GM21390 (cell line): ENCODE results near the gene THAP3.

Experiments used
- ATAC-seq: cut with Tn5 transposase; IDR thresholded peaks from one replicate; pipeline ENCODE4 v1.9.1; 2021; ENCODE audit not compliant: unreplicated experiment

The THAP3 gene, protein sequence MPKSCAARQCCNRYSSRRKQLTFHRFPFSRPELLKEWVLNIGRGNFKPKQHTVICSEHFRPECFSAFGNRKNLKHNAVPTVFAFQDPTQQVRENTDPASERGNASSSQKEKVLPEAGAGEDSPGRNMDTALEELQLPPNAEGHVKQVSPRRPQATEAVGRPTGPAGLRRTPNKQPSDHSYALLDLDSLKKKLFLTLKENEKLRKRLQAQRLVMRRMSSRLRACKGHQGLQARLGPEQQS

GRCh38 chr1:6624710-6625583 lies at the start of gene THAP3:
Gene THAP3 (plus strand): TSS chr1:6624868. CDS start chr1:6625219, 351 bp downstream.
- peak; percentile 82 for ATAC-seq

- no peak for ATAC-seq
Observed at GRCh38 chr1:6577831-6578525, 46.7 kb upstream of the THAP3 start.

DNA sequence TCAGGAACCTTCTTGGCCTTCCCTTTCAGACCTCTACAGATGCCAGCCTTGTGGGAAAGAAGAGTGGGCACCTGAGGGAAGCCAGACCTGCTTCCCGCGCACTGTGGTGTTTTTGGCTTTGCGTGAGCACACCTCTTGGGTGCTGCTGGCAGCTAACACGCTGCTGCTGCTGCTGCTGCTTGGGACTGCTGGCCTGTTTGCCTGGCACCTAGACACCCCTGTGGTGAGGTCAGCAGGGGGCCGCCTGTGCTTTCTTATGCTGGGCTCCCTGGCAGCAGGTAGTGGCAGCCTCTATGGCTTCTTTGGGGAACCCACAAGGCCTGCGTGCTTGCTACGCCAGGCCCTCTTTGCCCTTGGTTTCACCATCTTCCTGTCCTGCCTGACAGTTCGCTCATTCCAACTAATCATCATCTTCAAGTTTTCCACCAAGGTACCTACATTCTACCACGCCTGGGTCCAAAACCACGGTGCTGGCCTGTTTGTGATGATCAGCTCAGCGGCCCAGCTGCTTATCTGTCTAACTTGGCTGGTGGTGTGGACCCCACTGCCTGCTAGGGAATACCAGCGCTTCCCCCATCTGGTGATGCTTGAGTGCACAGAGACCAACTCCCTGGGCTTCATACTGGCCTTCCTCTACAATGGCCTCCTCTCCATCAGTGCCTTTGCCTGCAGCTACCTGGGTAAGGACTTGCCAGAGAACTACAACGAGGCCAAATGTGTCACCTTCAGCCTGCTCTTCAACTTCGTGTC lies 45.9 kb upstream of the THAP3 start:
- ATAC-seq = no peak

GRCh38 chr1:6579374-6580118 lies 45.1 kb upstream of the THAP3 start, which contains the start of gene ZBTB48:
Gene ZBTB48 (plus strand): TSS chr1:6579994. CDS start chr1:6580610, 616 bp downstream.
- peak; percentile 96 for ATAC-seq

DNA sequence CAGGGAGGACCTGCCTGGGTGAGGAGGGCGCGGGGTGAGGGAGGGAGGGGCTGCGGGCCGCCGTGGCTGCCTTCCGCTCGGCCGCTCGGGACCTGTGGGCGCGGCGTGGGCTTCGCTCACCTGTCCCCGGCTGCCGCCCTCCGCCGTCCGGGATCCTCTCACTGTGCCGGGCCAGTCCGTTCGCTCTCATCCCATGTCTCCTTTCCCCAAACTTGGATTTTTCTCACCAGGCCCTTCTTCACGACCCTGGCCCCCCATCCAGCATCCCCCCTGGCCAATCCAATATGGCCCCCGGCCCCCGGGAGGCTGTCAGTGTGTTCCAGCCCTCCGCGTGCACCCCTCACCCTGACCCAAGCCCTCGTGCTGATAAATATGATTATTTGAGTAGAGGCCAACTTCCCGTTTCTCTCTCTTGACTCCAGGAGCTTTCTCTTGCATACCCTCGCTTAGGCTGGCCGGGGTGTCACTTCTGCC lies 44.5 kb upstream of the THAP3 start:
- no peak for ATAC-seq

DNA sequence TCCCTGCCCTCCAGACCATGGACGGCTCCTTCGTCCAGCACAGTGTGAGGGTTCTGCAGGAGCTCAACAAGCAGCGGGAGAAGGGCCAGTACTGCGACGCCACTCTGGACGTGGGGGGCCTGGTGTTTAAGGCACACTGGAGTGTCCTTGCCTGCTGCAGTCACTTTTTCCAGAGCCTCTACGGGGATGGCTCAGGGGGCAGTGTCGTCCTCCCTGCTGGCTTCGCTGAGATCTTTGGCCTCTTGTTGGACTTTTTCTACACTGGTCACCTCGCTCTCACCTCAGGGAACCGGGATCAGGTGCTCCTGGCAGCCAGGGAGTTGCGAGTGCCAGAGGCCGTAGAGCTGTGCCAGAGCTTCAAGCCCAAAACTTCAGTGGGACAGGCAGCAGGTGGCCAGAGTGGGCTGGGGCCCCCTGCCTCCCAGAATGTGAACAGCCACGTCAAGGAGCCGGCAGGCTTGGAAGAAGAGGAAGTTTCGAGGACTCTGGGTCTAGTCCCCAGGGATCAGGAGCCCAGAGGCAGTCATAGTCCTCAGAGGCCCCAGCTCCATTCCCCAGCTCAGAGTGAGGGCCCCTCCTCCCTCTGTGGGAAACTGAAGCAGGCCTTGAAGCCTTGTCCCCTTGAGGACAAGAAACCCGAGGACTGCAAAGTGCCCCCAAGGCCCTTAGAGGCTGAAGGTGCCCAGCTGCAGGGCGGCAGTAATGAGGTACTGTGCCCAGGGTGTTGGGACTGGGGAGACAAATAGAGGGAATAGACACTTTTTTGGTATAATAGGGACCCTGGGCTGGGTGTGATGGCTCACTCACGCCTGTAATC lies 43.9 kb upstream of the THAP3 start:
- no peak for ATAC-seq

DNA sequence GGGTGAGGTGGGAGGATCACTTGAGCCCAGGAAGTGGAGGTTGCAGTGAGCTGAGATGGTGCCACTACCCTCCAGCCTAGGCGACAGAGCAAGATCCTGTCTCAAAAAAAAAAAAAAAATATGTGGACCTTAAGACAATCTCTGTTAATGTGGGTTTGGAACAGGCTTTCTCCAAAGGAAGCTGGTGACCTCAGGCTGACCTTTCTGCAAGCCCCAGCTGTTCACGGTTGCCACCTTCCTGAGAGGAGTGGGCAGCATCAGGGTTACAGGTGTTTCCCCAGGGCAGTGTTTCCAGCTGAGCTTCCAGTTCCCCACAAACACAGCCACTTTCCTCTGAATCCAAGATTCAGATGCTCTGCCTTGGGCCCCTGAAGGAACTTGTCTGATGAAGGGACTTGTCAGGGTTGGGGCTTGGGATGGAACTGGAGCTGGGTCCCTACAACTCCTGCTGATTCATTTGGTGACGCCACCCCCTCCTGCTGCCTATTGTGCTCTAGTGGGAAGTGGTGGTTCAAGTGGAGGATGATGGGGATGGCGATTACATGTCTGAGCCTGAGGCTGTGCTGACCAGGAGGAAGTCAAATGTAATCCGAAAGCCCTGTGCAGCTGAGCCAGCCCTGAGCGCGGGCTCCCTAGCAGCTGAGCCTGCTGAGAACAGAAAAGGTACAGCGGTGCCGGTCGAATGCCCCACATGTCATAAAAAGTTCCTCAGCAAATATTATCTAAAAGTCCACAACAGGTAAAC lies 42.9 kb upstream of the THAP3 start:
- no peak for ATAC-seq

DNA sequence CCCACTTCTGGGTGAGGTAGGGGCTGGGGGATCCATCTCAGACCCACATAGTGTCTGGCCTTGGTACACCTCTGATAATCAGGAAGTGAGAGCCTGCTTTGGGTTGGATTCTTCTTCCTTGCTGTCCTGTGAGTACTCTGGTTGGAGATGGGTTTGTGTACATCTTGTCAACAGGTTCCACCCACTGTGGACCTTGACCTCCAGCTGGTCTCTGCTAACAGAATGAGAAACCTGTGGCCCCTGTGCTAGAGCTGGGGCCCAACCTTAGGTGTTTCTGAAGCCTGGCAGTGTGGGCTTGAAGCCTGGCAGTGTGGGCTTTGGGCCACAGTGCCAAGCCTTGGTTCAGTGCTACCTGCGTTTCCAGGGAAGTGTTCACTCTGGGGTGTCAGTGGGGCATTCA lies 42.3 kb upstream of the THAP3 start:
- ATAC-seq = no peak

GRCh38 chr1:6584126-6585080 lies 40.3 kb upstream of the THAP3 start:
- no peak for ATAC-seq

GRCh38 chr1:6585081-6585722 lies 39.5 kb upstream of the THAP3 start:
- ATAC-seq = no peak

DNA sequence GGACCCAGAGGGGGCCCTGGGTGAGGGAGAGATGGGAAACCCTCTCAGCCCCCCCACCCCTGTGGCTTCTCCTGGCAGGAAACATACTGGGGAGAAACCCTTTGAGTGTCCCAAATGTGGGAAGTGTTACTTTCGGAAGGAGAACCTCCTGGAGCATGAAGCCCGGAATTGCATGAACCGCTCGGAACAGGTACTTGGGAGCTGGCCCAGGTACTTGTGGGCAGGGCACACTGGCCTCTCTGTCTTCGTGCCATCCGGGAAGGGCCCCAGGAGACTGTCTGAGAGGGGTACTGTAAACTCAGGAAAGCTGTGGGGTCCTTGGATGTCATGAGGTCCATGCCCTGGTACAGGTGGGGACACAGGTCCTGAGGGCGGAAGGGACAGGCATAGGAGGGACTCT lies 38.8 kb upstream of the THAP3 start:
- ATAC-seq = no peak

DNA sequence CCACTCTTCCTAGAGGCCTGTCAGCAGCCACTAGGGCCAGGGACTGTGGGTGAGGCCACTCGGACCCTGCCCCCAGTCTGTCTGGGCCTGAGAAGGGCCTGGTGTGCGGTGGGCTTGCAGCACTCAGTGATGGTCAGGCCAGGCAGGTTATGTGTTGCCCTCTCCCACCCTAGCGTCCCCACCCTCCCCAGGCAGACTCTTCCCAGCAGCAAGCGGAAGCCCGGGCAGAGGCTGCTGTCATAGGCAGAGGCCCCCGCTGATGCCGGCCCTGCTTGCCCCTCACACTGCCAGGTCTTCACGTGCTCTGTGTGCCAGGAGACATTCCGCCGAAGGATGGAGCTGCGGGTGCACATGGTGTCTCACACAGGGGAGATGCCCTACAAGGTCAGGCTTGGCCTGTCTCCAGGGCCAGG lies 38.3 kb upstream of the THAP3 start:
- no peak for ATAC-seq

DNA sequence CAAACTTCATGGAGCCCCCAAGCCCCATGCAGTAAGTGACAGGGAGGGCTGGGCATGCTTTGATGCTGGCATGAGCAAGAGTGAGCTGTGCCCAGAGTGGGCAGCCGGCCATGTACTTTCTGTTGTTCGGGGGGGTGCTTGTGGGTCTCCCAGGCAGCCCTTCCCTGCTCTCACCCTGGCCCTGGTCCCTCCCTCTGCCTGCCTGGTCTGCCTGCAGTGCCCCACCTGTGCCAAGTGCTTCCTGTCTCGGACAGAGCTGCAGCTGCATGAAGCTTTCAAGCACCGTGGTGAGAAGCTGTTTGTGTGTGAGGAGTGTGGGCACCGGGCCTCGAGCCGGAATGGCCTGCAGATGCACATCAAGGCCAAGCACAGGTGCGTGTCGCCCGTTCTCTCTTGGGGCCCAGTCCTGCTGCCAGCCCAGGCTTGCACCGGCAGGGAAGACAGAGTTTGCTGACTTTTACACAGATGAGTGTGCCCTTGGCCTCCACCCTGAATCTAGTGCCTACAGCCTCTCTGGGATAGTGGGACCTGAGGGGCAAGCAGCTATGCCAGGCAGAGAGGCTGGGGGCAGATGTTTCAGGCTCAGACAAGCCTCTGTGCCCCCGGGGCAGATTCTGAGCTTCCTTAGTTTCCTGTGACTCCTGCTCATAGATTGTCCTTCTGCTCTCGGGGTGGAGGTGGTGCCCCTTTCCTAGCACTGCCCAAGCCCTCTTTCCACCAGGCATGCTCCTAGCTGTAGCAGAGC lies 37.2 kb upstream of the THAP3 start:
- no peak for ATAC-seq

DNA sequence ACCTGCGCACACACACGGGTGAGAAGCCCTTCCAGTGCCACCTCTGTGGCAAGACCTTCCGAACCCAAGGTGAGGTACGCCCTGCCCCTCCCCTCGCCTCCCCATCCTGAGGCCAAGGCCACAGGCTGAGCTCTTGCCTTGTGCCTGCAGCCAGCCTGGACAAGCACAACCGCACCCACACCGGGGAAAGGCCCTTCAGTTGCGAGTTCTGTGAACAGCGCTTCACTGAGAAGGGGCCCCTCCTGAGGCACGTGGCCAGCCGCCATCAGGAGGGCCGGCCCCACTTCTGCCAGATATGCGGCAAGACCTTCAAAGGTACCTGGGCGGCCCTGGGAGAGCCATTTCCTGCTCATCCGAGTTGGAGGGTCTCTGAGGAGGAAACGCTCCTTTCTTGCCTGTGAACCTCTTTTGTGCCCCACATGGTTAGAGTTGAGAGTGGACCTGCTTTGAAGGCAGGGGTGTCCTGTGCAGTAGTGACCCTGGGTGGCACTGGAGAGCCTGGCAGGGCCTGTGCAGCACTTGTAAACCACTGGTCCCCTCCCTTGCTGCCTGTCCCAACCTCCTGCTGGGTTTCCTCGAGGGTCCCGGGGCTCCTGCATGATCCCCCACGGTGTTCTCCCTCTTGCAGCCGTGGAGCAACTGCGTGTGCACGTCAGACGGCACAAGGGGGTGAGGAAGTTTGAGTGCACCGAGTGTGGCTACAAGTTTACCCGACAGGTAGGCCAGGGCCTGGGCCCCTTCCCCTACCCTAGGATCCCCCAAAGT lies 36.4 kb upstream of the THAP3 start:
- ATAC-seq = no peak

DNA sequence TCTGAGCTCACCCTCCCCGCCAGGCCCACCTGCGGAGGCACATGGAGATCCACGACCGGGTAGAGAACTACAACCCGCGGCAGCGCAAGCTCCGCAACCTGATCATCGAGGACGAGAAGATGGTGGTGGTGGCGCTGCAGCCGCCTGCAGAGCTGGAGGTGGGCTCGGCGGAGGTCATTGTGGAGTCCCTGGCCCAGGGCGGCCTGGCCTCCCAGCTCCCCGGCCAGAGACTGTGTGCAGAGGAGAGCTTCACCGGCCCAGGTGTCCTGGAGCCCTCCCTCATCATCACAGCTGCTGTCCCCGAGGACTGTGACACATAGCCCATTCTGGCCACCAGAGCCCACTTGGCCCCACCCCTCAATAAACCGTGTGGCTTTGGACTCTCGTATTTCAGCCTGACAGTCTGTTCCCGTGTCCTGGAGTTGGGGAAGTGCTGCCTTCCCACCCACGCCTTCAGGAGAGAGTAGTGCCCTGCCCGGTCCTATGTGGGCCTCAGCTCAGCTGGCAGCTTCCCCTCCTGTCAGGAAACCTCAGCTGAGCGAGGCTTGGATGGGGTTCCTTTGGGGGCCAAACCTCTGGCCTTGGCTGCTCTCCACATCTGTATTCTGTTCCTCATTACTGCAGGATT lies 35.7 kb upstream of the THAP3 start:
- no peak for ATAC-seq
